GM18868 (cell line): ENCODE results near the gene RGS9.
A peak's percentile ranks its signal among the peaks of the same experiment; 100 is the strongest.
"Not testable (repeated sequence)": the region's sequence is repeated elsewhere in the genome, so short reads cannot be mapped to it uniquely, and the experiment has no call there.

Experiments used
- ATAC-seq: cut with Tn5 transposase; IDR thresholded peaks from one replicate; pipeline ENCODE4 v1.9.1; 2021; ENCODE audit warnings: mild to moderate bottlenecking, moderate library complexity; ENCODE audit not compliant: unreplicated experiment

The RGS9 gene

DNA sequence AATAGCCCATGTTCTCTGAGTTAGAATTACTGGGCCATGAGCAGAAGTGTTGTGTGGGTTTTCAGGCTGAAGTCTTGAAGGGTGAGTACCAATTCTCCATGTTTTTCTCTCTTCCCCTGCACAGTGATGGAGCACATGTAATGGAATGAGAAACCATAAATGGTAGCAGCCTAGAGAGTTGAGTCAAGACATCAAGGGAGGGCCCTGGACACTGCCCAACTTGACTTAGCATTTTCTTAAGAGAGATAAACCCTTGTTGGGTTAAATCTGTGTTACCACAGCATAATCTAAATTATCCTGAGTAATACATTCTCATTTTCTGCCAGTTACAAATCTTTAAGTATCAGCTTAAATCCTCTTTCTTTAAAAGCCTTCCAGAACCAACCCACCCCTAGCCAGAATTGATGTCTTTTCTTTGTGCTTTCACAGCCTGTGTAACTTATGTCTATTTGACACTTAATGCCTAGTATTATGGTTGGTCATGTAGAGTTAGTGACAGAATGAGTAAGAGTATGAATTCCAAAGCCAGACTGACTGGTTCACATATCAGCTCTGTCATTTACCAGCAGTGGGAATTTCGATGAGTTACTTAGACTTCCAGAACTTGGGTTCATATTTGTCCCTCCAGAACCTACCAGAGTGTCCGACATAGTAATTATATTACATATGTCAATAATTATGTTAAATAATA is 27.0 kb upstream of the RGS9 start:
- ATAC-seq: no peak

- ATAC-seq: no peak
Observed at GRCh38 chr17:65115839-65116238, 21.3 kb upstream of the RGS9 start.

GRCh38 chr17:65116515-65116914 is 20.7 kb upstream of the RGS9 start:
- not testable (repeated sequence) for ATAC-seq

GRCh38 chr17:65117384-65118035 is 19.7 kb upstream of the RGS9 start:
- no peak for ATAC-seq

GRCh38 chr17:65121368-65121767 is 15.8 kb upstream of the RGS9 start:
- no peak for ATAC-seq

- ATAC-seq: no peak
Observed at GRCh38 chr17:65121916-65122806, 15.0 kb upstream of the RGS9 start.

- ATAC-seq: peak; percentile 82
Observed at GRCh38 chr17:65122836-65123756, 14.1 kb upstream of the RGS9 start.

DNA sequence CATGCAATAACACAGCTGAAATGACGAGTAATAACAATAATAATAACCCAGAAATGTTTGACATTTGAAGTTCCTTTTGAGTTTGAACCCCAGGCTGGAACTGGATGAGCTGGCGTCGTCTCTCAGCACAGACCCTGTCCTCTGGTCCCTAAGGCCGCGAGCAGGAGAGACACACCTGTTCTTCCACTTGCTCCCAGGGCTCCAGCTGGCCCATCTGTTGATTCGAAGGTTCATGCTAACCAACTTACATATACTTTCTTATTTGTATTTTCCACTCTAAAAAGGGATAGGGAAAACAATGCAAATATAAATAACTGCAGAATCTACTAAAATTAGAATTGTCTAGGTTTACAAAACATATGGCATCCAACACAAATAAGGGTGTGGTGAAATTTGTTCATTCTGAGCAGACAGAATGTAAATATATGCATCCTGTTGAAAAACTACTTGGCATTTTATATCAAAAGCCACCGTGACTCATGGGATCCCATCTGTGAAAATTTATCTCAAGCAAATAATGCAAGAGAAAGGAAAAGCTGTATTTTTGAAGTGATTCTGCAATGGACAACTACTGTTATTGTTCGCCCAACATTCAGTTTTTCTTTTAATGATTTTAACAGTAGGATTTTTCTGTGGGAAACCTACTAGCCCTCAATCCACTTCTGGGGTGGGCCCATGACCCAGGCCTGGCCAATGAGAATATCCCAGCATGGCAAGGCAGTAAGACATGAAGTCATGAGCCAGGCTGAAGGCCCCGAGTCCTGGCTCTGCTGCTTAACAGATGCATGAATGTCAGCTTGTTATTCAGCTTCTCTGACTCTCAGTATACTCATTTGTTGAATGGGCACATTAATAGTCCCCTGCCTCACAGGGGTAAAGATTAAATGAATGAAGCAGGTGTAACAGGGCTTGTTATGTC is 13.2 kb upstream of the RGS9 start:
- no peak for ATAC-seq

GRCh38 chr17:65130832-65131231 is 6.3 kb upstream of the RGS9 start:
- no peak for ATAC-seq

GRCh38 chr17:65131240-65131639 is 5.9 kb upstream of the RGS9 start:
- ATAC-seq: no peak

- ATAC-seq: no peak
Observed at GRCh38 chr17:65131946-65132345, 5.2 kb upstream of the RGS9 start.

DNA sequence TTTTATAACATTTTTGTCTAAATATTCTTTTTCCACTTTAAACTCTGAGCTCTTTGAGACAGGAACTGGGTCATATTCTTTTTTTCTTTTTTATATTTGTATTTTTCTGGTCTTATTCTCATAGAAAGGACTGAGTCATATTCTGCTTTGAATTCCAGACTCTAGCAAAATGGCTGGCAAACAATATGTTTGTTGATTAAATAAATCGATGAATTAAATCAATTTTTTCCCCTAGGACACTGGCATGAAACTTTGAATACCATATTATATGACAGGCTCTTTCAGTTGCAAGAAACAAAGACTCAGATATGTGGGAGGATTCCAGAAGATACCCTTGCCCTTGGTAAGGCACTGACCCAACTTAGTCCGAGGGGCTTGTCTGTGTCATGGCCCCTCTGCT is 3.1 kb upstream of the RGS9 start:
- no peak for ATAC-seq

DNA sequence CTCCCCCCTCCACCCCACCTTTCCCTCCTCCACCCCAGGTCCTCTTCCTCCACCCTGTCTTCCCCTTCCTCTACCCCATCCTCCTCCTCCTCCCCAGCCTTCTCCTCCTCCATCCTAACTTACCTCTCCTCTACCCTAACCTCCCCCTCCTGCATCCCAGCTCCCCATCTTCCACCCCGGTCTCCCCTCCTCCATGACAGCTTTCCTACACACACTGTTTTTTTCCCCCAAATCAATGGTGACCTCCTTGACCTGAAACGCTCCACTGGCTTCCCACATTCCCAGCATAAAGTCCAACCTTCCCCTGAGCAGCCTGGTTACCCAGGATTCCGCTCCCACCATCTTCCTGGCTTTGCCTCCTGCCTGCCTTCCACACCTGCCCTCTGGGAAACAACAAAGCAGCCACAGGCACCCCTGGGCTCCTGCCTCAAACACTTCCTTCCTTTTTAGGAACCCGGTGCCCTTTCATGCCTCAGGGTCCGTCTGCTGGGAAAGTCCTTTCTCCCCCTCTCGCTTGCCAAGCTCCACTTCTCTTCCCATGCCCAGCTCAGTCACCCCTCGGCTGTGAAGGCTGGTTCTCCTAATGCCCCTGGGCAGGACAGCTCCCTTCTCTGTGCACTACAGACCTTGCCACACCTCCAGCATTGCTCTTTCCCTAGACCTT is 2.1 kb downstream of the RGS9 start:
- no peak for ATAC-seq

DNA sequence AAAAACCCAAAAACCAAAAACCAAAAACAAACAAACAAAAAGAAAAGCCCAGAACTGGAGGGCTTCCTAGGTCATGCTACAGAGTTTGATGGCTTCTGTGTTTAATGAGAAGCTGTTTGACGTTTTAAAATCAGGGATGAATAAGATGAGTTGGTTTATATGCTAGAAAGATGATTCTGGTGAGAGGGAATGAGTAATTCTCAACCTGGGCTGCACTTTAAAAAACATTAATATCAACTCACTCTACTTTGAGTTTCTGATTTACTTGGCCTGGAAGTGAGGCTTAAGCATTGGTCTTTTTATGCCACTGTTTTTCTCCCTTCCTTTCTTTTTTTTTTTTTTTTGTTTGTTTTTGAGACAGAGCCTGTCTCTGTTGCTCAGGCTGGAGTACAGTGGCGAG is 5.1 kb downstream of the RGS9 start:
- no peak for ATAC-seq

DNA sequence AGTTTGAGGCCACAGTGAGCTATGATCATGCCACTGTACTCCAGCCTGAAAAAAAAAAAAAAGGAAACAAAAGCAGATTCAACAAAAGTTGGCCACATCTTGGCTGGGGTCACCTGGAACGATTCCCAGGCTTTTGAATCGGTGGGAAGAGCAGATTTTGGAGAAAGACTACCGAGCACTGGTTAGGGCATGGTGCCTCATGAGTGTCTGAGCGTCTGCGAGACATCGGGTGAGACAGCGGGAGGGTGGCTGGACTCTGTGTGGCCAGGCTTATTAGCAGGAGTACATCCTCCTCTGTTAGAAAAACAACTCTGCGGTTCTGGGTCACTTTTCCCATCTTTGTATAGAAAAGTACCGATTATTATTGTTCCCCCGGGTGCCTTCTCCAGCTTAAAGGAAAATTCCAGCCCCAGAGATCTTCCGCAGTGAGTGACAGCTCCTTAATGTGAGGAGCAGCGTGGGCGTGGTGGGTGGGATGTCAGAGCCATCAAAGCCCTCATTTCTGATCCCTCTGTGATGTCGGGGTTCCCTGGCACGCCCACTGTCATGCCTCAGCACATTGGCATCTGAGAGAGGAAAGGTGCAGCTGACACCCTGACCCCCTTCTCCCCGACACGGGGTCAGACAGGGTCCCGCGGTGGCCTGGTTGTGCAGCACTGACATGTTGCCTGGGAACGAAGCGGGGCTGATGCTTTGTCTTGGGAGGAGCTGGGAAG is 6.9 kb downstream of the RGS9 start:
- no peak for ATAC-seq

DNA sequence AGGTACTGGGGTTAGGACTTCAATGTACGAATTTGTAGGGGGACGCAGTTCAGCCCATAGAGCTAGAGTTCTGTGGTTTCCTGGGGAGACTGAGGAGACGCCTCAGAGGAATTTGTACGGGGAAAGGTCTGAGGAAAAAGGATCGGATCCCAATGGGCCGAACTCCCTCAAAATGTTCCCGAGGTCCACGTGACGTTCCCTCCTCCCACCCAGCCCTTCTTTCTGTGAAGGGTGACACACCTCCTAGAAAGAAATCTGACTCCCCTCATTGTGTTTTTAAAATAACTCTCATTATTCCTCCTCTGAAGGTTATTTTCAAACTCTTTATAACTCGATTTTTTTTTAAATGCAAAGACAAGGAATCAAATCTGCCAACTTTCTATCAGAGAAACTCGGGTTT is 8.6 kb downstream of the RGS9 start:
- no peak for ATAC-seq

DNA sequence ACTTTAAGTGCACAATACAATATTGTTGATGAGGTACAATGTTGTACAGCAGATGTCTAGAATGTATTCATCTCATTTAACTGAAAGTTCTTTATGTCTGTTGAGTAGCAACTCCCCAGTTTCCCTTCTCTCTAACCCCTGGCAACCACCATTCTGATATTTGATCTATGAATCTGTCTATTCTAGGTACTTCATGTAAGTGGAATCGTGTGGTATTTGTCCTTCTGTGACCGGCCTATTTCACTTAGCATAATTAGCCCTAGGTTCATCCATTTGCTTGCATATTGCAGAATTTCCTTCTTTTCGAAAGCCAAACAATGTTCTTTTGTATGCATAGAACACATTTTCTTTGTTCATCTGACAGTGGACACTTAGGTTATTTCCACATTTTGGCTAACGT is 10.8 kb downstream of the RGS9 start:
- ATAC-seq: no peak

- peak; percentile 93 for ATAC-seq
Observed at GRCh38 chr17:65154770-65155589, 17.8 kb downstream of the RGS9 start.
